ENCODE data around the gene C16orf95.
"Not testable (repeated sequence)": the region's sequence is repeated elsewhere in the genome, so short reads cannot be mapped to it uniquely, and the experiment has no call there.

Gene C16orf95

GRCh38 chr16:87346517-87347060, 29.4 kb upstream of the C16orf95 start:
- FAIRE-seq (no peak), DNase-seq (ENCODE audit: low spot score) (no peak)

- DNase-seq (ENCODE audit: low spot score) = no peak
Measured at GRCh38 chr16:87345726-87346424, 28.7 kb upstream of the C16orf95 start.

GRCh38 chr16:87344931-87345631, 27.9 kb upstream of the C16orf95 start:
- no peak for DNase-seq (ENCODE audit: low spot score)
- FAIRE-seq = no peak

More at GRCh38 chr16:87345726-87346424, 28.7 kb upstream of the C16orf95 start:
- no peak for FAIRE-seq

DNA sequence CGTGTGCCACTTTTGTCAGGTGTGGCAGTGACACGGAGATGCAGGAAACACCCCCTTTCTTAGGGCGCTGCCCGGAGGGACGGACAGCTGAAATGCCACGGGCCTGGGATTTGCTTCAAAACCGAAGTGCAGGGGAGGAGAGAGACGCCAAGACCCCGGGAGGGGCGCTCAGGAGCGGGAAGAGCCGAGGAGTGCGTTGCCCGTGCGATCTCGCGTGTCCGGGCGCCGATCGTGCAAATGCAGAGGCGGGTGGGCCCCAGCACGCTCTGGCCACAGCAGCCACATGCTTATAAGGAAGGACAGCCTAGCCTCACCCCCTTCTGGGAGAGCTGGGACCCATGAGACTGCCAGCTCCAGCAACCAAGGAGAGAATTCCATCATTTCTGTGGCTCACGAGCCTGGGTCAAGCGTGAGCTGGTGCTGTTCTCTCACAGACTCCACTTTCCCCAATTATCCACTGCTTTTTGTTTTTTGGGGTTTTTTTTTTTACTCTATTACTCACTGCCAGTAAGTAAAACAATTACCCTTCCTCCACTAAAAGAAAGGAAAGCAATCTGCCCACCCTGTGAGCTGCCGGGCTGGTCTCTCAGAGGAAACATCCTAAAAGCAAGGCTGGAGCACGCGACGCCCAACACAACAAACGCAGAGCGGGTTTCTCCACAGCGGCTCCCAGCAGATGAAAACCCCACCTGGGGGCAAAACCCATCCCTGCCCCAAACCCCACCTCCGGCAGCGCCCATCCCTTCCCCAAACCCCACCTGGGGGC, 27.2 kb upstream of the C16orf95 start:
- FAIRE-seq (no peak), DNase-seq (ENCODE audit: low spot score) (no peak)

DNA sequence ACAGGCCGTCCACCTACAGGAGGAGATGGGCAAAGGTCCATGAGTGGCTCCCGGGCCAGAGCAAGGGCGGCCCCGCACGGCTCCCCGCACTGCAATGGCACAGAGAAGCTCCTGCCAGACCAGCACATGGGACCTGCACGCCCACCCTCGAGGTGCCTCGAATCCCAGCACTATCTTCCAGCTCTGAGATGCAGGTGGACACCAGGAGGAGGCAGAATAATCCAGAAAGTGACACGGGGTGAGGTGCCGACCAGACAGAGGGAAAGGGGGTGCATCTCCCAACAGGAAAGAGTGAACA, 26.5 kb upstream of the C16orf95 start:
- DNase-seq (ENCODE audit: low spot score) (no peak), FAIRE-seq (no peak)

GRCh38 chr16:87342978-87343752, 26.0 kb upstream of the C16orf95 start:
- no peak for DNase-seq (ENCODE audit: low spot score)
- FAIRE-seq = no peak

GRCh38 chr16:87342504-87342903, 25.3 kb upstream of the C16orf95 start:
- DNase-seq (ENCODE audit: low spot score) (no peak), FAIRE-seq (no peak)

DNA sequence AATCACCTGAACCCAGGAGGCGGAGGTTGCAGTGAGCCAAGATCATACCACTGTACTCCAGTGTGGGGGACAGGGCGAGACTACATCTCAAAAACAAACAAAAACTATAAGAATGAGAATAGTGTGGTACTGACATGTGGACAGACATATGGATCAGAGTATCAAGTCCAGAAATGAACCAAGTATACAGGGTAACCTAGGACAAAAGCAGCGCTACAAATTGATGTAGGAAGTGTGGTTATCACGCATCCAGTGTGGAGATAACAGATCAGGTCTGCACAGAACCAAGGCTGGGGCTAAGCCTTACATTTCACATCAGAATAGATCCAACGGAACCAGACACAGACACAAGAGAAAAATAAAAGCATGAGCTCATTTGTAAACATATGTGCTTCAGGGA, 23.0 kb upstream of the C16orf95 start:
- DNase-seq (ENCODE audit: low spot score) (no peak), FAIRE-seq (no peak)

DNA sequence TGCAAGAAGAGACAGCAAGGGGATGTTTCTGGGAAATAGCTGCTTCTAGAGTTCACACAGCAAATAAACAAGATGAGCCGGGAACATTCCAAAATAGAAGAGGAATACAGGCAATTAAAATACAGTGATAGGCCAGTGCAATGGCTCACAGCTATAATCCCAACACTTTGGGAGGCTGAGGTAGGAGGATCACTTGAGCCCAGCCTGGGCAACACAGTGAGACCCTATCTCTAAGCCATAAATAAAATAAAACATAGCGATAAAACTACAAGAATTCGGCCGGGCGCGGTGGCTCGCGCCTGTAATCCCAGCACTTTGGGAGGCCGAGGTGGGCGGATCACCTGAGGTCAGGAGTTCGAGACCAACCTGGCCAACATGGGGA, 22.5 kb upstream of the C16orf95 start:
- not testable (repeated sequence) for FAIRE-seq

GRCh38 chr16:87339086-87339723, 22.0 kb upstream of the C16orf95 start:
- FAIRE-seq (no peak), DNase-seq (ENCODE audit: low spot score) (no peak)

More for the DNA sequence above, 22.5 kb upstream of the C16orf95 start:
- DNase-seq (ENCODE audit: low spot score) = not testable (repeated sequence)

DNA sequence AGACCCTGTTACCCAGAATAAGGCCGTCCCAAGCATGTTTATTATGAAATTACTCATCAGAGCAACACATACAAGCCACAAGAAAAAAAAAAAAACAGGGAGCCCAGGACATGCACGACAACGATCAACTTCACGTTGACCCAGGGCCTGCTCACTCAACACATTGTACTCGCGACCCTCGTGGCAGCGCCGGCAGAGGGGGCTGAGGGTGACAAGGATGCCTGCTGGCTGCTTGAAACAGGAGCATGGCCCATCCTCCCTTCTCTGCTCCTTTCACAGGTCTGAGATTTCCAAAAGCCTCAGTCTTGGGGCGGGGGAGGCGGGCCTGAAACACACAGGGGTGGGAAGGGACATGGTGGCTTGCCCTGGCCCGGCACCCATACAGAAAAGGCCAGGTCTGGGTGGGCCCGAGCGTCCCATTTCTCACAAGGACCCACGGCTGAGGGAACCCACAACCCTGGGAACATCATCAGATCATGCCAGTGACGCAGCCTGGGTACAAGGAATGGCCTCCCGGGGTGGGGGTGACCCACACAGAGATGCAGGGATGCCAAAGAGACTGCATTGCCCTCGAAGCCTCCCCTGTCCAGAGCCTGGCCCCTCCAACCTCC, 21.1 kb upstream of the C16orf95 start:
- DNase-seq (ENCODE audit: low spot score) = no peak
- FAIRE-seq = no peak

DNA sequence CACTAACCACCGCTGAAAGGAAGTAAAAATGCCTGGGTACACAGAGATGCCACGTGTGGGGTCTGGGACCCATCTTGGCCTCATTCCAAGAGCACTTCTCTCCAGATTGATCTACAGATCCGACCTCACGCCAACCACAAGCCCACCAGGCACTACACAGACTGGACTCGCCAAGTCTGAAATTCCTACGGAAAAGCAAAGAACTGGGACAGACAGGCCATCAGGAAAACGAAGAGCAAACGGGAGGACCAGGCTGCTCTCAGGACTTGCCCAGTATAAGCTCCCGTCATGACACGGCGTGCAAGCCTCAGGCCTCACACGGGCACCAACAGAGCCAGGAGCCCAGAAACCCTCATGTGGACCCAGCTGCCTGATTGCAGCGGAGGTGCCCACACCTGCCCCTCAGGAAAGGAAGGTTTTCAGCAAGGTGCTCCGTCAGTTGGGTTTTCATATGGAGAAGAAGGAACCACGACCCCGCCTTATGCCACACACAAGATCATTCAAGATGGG, 20.1 kb upstream of the C16orf95 start:
- no peak for FAIRE-seq
- no peak for DNase-seq (ENCODE audit: low spot score)

DNA sequence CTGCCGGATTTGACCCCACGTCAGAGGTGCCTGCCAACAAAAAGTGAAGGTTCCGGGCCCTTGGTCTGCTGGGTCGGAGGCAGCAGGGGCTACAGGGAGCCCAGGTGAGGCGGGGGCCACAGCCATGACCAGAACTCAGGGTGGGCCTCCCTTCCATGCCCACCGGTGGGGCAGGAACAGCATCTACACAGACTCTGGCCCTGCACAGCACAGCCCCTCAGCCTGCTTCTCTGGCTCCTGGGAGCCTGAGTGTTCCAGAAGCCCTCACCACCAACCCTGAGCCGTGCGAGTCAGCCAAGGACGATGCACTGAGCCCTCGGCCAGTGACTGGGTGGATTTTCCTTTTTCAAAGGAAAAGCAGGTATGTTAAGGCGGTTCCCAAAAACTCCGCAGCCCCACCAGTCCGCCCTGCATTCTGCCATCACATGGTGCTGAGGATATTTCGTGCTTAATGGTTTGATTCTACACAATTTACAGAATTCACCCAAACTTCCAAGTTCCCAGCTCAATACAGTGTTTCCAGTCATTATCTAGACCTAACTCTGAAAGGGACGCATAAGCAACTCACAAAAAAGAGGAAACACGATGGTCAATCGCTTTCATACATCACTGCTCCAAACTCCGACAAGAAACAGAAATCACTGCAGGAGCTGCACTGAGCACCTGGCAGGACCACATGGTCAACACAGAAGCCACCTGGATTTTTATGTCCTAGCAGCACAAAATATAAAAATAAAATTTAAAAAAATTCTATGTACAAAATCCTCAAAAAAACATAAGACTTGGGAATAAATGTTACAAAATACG, 19.4 kb upstream of the C16orf95 start:
- FAIRE-seq = no peak

DNA sequence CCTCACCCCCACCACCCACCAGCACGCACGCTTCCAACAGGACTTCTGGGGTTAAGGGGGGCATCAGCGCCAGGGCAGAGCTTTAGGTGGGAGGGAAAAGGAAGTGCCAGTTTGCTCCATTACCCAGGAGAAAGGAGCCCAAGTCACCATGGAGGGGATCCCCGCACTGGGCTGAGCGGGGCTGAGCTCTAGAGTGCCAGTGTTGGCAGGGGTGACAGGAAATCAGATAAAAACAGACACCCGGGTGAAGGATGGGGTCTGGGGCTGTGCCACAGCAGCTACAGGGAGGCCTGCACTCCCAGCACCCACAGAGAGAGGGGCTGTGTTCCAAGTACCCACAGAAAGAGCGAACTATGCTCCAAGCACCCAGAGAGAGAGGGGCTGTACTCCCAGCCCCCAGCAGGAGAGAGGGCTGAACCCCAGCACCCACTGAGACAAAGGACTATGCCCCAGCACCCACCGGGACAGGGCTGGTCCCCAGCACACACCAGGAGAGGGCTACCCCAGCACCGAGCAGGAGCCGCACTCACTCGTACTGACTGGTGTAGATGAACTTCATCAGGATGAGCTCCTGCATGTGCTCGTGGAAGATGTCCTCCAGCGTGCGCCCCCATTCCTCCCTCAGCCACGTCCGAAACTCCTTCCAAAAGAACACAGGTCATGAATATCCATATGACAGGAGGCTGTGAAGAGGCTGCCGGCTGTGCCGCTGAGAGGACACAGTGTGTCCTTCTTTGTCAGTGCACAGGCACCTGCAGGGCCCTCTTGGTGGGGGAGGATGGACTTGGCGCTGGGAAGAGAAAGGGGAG, 18.6 kb upstream of the C16orf95 start:
- DNase-seq (ENCODE audit: low spot score) (no peak), FAIRE-seq (no peak)

More for the DNA sequence above, 19.4 kb upstream of the C16orf95 start:
- no peak for DNase-seq (ENCODE audit: low spot score)

DNA sequence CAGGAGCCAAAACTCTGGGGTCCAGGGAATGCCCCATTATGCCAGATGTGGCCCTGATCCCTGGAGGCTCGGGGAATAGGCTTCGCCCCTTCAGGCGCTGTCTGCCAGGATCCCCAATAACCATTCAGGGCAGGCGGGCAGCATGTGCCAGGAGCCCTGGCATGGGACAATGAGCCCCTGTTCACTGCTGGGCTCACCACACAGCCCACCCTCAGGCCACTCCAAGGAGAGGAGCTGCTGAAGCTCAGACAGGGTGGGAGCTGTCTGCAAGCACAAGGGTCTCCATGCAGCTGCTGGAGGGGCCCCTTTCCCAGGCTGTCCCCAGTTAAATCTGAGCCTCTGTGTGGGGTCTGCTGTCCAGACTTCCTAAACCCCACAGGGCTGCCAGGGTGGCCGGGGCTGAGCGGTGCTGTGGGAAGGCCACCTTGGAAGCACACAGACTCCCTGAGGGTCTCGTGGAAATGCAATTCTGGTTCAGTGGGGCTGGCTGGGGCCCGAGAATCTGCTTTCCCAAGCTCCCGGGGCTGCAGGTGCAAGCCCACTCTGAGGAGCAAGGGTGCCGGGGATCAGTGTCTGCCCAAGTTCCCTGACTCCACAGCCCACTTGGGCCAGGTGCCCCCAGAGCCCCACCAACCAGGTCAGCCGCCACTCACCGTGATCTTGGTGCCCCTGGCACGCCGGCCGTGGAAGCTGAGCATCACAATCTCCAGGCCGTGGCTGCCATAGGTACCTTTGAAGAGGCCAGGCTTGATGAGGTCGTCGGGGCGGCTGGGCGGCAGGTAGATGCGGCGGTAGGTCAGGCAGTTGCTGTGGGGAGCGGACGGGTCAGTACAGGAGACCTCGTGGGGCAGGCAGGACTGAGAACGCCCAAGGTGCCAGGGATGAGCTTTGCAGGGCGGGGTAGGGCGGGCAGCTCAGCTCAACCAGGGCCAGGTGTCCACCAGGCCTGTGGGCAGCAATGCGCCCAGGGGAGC, 17.7 kb upstream of the C16orf95 start:
- FAIRE-seq (no peak), DNase-seq (ENCODE audit: low spot score) (no peak)

- DNase-seq (ENCODE audit: low spot score) = no peak
- no peak for FAIRE-seq
Measured at GRCh38 chr16:87333581-87334331, 16.6 kb upstream of the C16orf95 start.

- DNase-seq (ENCODE audit: low spot score) (no peak), FAIRE-seq (no peak)
Measured at GRCh38 chr16:87333101-87333500, 15.9 kb upstream of the C16orf95 start.
